ENCODE data around the gene IFT57.
"Not testable (repeated sequence)": the region's sequence is repeated elsewhere in the genome, so short reads cannot be mapped to it uniquely, and the experiment has no call there.

Gene IFT57

DNA sequence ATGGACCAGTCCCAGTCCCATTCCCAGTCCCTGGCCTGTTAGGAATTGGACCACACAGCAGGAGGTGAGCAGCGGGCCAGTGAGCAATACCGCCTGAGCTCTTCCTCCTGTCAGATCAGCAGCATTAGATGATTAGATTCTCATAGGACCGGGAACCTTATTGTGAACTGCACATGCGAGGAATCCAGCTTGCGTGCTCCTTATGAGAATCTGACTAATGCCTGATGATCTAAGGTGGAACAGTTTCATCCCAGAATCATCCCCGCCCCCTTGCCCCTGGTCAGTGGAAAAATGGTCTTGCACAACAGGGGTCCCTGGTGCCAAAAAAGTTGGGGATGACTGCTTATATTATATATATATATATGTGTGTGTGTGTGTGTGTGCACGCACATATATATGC lies 63.1 kb downstream of the IFT57 start:
- DNase-seq (ENCODE audit: low spot score) = peak; percentile 44

DNA sequence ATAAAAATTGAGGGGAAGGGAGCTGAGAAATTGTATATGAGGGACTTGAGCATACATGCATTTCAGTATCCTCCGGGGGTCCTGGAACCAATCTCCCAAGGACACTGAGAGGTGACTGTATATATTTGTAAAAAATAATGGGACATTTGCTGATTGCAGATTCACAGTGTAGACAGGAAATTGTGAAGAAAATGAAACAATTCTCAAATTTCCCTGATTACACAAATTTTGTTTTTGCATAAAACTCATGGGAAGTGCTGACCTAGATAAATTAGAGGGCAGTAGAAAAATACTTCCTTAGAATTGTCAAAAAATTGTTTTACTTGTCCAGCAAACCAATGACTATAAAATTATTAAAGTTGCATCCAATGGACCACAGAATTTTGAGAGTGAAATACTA lies 64.0 kb downstream of the IFT57 start:
- DNase-seq (ENCODE audit: low spot score) = no peak

DNA sequence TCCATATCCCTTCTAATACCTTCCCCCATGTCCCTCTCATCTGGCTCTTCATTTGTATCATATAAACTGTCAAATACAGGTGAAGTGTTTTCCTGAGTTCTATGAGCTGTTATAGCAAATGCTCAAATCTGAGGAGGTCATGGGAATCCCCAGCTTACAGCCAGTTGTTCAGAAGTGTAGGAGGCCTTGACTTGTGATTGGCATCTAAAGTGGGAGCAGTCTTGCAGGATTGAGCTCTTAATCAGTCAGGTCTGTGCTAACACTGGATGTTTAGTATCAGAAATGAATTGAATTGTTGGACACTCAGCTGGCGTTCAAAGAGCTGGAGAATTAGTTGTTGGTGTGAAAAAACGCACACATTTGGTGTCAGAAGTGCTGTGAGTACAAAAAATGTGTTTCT lies 65.0 kb downstream of the IFT57 start:
- DNase-seq (ENCODE audit: low spot score) = no peak

DNA sequence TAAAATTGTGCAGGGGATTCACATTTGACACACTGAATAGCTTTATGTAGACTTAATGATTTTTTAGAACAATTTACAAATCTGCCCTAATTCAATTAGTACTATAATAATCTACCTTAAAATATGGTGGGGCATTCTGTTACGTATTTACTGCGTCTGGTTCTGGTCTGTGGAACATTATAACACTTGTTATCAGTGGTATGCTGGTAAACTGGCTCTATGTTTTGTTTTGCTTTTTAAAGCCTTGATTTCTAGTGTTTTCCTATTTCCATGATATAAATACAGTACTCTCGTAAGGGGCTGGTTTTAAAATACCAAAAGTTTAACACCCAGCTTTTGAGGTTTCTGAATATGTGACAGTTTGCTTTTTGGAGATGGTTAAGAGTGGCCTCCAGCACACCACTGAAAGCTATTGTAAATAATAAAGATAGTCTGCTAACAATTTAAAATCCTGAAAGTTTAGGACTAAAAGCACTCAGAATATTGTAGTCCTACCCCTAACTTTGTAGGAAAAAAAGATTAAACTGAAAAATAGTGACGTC lies 65.8 kb downstream of the IFT57 start:
- no peak for DNase-seq (ENCODE audit: low spot score)

DNA sequence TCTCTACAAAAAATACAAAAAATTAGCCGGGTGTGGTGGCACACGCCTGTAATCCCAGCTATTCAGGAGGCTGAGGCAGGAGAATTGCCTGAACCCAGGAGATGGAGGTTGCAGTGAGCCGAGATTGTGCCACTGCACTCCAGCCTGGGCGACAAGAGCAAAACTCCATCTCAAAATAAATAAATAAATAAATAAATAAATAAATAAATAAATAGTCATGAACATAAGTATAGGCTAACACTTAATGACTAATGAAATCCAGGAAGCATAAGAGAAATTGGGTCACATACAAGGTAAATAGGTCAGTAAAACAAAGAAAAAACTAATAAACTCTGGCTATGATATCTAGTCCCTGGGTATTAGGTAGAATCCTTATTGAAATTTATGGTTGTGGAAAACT lies 66.6 kb downstream of the IFT57 start:
- DNase-seq (ENCODE audit: low spot score) = not testable (repeated sequence)

DNA sequence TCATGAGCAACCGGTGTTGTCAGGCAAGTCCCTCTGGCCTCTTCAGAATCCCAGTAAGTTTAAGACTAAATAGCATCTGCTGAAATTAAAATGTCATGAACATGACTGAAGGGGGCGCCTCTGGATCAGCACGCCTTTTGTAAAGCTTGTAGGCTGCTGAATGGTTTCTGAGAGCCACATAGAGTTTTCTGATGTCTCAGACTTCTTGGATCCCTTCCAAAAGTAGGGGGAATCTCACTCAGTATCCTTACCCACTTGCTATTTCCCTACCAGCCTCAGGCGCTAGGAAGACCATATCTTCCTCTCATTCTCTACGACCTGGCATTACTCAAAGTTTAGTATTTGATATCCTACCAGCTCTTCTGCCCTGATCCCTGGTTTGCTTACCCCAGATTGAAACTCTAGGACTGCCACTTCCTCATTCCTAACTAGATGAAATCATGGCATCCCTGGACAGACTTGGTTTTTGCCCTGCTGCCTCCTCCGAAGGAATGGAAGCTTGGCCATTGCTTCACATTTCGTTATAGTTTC lies 68.7 kb downstream of the IFT57 start:
- DNase-seq (ENCODE audit: low spot score) = peak; percentile 92

DNA sequence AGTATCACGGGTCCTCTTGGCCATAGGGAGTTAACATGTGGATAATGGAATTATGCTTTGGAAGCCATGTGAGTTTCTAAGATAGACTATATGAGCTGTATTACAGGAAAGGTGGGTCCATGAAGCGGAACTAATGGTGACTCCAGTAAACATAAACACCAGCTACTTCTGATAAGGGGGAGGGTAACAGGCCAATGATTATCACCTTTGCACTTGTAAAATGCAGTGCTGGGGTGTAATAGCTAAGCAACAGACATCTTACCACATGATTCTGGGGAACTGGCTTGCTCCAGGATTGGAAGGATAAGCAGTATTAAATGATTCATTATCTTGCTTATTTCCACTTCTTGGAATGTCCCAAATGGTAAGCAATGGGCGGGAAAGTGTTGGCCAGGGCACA lies 70.0 kb downstream of the IFT57 start:
- no peak for DNase-seq (ENCODE audit: low spot score)

DNA sequence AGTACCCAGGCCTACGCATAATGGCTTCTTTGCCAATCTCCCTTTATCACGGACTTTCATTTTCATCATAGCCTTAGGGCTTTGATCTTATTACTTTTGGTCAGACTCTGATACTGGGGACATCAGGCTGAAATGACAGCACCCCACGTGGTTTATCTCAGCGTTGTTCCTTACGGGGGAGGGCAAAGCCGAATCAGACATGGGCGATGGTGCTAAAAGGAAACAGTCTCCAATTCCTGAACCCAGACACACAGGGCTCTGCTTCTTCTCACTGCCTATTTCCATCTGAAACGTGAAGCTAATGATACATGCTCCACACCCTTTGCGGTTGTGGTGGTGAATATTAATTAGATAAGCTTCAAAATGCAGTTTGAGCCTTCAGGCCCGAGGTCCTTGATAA lies 72.0 kb downstream of the IFT57 start:
- DNase-seq (ENCODE audit: low spot score) = no peak

DNA sequence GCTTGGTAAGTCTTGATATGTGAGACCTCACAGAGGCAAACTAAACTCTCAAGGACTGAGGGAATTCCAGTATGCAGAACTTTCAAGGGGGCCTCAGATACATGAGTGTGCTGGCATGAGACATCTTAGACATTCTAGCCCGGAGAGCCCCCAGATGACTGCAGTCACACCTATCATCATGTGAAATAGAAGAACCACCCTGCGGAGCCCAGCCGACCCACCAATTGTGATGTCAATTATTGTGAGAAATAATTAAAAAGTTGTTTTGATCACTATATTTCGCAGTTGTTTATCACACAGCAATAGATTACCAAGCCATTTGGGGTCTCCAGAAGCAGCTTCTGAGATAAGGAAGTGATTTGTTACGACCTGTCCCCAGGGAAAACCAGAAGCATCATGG lies 76.1 kb downstream of the IFT57 start:
- no peak for DNase-seq (ENCODE audit: low spot score)

DNA sequence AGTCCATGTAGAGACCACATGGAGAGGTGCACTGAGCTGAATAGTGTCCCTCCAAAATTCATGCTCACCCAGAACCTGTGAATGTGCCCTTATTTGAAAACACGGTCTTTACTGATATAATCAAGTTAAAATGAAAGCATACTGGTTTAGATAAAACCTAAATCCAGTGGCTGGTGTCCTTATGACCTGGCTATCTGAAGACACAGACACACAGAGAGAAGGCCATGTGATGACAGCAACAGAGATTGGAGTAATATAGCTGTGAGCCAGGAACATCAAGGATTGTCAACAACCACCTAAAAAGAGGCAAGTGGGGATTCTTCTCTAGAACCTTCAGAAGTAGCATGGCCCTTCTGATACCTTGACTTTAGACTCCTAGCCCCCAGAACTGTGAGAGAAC lies 76.6 kb downstream of the IFT57 start:
- DNase-seq (ENCODE audit: low spot score) = no peak

DNA sequence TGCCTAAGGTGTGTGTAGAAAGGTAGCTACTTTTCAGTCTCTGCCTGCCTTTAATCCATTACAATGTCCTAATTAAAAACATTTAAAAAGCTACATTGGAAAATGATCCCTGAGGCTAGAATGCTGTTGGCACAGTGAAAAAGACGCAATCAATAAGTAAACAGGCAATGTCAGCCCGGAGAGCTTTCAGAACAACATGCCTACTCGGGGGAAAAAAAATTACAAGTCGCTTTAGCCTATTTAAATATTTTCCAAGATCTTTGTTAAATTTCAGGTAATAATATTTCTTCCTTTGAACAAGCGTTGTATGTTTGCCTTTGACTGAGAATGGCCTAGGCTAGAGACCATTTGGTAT lies 84.8 kb downstream of the IFT57 start:
- DNase-seq (ENCODE audit: low spot score) = no peak

DNA sequence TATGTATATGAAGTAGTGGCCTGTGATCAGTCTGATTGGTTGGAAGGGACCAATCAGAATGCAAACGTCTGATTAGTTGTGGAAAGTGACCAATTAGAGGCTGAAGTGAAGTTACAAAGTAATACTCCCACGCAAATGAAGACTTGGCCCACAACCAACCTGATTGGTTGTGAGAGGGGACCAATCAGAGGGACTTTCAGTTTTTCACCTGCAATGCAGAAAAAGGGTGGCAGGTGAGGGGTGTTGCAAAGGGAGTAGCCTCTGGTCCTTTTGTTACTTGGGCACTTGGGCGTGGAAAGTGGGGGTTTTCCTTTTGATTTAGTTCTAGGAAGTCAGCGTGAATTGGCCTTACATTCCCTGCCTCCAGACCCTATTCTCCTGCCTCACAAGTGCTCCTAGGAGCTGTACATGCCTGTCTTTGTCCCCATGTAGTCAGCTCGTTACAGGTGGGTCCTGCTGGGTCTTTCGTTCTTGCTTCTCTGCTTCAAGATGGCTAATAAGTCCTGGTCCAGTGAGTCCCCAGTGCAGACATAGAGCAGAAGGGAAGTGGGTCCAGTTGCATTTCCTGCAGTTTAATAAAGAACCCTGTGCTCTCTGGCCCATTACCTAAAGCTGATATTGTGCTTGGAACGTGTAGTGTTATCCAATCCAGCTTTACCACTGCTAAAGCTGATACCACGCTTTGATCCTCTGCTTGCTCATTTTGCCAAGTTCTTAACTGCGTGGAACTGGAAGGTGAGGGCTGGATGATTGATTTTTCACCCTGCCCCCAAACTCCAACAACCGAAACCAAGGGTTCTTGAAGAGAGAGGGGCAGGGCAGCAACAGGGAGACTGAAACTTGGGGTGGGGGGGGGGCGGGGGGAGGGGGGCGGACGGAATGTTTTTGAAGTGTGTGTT lies 85.4 kb downstream of the IFT57 start:
- peak; percentile 80 for DNase-seq (ENCODE audit: low spot score)

DNA sequence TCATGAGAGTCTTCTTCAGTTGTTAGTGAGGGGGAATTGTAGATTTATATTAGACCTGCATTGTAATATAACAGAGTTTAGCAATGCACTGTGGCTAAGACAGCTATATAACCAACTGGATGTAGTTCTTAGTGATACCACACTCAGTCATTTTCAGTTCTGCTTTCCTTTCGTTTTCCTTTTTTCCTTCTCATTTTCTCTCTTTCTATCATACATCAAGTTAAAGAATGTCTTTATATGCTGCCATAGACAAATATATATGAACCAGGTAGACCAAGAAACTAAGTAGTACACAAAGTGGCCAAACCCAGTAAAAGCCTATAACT lies 87.7 kb downstream of the IFT57 start:
- DNase-seq (ENCODE audit: low spot score) = no peak

DNA sequence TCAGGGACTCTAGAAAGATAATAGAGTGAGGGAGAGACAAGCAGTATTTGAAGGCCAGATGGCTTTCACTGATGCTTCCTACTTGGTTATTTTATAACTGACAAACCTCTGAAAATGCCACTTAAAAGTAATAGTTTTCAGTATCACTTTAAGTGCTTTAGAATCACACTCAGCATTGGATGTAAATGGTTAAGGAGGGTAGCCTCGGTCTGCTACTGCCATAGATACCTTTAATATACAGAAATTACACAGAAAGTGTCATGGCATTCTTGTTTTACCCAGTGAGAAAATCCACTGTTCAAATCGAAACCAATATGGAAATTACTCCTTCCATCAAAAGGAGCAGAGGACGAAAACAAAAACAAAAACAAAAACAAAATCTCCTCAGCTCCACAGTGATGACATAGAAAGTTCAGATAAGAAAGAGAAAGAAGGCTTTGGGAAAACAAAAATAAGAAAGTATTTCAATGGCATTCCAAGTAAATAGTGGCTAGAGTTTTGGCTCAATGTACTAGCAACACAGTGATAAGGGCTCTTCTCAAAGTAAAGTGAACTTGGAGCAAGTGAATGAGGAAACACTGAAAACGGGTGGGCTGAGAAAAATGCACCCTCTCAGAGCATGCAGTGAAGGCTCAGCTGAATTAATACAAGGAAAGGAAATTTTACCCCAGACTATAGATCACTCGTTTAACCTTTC lies 88.2 kb downstream of the IFT57 start:
- no peak for DNase-seq (ENCODE audit: low spot score)

DNA sequence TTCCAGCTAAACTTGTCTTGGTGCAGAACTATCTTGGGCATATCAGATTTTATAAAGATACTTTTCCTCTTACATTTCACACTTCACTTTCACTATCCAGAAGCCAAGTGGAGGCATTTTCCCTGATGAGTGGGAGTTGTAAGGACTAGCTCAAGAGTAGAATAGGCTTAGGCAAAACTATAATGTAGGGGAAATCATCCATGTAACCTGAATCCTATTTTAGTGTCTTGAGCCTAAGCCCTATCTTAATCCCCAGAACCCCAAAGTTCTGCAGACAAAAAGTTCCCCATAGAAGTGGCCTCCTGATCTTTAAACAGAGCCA lies 89.2 kb downstream of the IFT57 start:
- DNase-seq (ENCODE audit: low spot score) = no peak

DNA sequence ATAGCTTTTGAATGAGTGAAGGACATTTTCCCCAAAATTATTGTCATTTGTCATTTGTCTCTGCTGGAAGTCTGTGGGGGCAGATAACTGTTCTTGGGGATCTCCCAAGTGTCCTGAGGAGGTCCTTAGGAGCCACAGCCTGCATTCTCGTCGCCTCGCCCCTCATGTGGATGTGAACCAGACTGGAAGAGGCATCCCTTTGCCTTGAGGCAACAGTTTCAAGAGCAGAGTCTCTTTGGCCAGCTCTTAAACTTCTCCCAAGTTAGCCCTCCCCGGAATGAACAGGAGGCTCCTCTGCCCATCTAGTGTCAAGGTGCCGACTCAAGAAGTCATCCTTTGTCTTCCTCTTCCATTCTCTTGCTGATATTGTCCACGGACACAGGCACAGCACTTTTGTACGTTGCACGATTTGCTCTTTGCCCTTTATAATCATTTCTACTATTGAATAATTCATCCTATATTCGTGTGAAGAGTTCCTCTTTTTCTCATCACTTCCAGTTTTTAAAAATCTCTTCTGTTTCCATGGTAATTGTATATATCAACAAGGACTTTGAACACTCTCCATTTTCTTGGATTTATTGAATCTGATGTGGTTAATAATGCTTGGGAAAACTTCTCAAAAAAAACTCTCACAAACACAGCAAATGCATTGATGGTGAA lies 90.6 kb downstream of the IFT57 start:
- DNase-seq (ENCODE audit: low spot score) = no peak

DNA sequence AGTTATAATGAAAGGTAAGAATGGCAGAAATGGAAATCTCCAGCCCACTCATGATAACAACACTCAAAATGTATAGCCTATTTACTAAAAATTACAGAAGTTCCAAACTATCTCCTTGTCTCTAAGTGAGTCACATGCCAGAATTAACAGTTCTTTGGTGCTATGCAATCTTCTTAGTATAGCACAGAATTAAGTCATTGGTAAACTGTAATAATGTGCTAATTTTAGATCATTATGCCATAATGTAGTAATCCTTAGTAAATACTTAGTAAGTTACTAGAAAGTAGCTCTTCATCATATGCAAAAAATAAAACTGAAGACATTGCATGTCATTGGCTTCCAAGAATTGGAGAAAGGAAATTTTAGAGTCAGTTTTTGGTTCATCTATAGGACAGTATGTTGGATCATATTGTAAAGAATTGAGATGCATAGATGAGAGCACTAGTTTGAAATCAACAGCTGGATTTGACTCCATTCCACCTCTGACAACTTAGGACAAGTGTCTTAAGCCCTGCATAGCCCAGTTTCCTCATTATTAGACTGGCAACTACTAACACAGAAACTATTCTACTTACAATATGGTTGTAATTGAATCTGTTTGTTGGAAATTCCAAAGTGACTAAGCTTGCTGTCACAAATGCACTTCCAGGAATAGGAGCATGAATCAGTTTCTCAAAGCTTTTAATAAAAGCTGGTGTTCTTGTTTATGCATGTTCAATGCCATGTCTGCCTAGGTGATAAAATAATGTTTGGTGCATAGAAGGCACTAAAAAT lies 91.3 kb downstream of the IFT57 start:
- peak; percentile 96 for DNase-seq (ENCODE audit: low spot score)

DNA sequence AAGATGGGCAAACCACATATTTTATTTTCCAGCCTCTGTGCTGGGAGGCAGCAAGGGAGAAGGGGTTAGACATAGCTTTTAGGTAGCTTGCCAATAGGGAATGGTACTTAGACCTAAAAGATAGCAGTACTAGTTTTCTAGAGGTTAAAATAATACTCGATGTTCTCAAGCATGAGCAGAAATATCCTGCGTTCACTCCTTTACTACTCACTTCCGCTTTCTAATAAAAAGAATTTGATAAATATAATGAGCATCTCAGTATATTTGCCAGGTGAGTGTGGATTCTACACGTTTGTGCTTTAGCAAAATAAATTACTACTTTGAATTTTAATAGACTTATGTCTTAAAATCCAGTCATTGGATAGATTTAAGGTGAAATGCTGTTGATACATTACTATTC lies 92.0 kb downstream of the IFT57 start:
- no peak for DNase-seq (ENCODE audit: low spot score)

DNA sequence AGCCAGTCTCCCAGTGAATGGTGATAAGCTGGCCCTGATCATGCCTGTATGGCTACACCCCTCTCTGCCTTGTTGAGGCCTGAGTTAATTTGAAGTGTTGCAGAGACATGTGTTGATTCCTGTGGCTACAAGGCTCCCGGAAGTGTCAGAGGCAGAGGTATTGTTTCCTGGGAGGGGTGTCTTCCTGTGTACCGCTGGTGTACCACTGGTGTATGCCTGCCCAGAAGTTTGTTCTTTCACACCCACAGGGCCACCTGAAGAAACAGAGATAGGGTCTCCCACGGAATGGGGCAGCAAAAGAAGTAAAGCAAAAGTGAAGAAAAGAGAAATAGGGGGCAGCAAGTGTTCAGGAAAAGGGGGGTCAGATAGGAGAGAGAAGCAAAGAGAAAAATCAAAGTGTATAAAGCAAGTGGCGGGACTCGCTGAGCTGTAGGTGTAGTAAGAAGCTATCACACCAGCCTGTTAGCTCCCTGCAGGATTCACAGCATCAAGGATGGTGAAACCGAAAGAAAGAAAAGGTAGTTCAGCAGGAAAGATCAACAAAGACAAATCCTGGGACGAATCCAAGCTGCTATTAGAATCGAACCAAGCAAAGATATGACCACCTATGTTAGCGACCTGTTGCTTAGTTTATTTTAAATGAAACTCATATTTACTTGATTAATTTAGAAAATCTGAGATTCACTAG lies 94.8 kb downstream of the IFT57 start:
- DNase-seq (ENCODE audit: low spot score) = no peak

DNA sequence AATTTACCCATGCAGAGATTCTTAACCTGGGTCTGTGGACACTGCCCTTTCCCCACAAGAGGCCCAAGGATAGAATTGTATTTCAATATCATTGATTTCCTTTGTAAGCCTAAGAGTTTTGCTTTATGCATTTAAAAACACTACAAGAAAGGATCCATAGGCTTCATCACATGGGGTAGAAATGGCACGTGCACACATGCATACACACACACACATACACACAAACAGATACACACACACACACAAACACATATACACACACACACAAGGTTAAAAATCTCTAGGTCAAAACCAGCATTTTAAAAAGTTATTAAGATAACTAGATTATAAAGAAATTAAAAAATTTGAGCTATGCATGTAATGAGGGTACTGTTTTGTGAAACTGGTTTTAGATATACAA lies 95.9 kb downstream of the IFT57 start:
- DNase-seq (ENCODE audit: low spot score) = no peak

DNA sequence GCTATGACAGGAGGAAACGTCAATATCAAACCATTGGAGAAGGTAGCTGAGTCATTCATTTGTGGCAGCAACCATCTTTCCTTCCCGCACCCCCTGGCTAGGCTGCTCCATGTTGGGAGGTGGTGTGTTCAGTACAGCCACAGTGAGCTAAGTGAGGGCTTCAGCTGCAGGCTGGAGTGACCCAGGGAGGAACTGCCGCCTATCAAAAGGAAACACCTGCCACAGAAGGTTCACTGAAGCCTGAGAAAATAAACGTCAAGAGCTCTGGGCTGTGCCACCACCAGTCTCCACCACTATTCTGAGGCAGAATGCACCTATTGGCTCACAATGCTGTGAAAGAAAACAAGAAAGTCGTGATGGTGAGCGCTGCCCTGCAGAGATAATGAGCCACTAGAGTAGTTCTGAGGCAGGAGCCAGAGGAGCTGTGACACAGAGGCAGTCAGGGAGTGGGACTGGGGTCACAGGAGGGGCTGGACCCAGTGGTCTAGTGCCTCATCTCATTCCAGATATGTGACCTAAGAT lies 96.6 kb downstream of the IFT57 start:
- DNase-seq (ENCODE audit: low spot score) = no peak

Measured in kidney tubule cell (primary cell).